H54 (cell line): Measurements from ENCODE around the gene CCSER1.
A peak's percentile ranks its signal among the peaks of the same experiment; 100 is the strongest.
"Not testable (repeated sequence)": the region's sequence is repeated elsewhere in the genome, so short reads cannot be mapped to it uniquely, and the experiment has no call there.

Source experiments
- DNase-seq: peaks from one replicate; pipeline ENCODE4 v3.0.0; 2011; ENCODE audit warnings: low spot score, mixed read lengths; ENCODE audit not compliant: insufficient read length
- FAIRE-seq: peaks from 3 replicates; lab custom pipeline; 2011; peaks lifted over from hg19 to GRCh38; lab: Jason Lieb, UNC
- POLR2A ChIP-seq: IDR thresholded peaks from 2 replicates; pipeline ENCODE4 v1.6.1; 2011; ENCODE audit warnings: low read depth, mild to moderate bottlenecking, low read length

Gene CCSER1

DNA sequence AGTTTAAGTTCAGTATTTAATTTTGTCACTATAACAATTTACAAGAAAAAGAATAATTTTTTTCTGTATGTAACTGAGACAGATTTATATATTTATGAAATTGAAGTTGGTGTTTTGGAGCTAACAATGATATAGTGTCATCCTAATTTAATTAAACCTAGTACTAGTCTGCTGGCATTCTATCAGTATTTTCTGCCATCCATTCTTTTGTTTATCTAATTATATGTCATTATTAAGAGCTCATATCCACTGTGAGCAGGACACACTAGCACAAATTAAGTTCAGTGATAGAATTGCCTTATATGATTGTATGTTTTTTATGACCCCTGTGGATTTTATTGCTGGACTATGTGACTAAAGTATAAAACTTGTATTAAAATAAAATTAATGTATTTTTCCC, 996.5 kb downstream of the CCSER1 start:
- DNase-seq (no peak), FAIRE-seq (no peak)
- no peak for TF ChIP-seq POLR2A

GRCh38 chr4:91127192-91127591, 1000.0 kb downstream of the CCSER1 start:
- FAIRE-seq (no peak), DNase-seq (no peak)
- no peak for TF ChIP-seq POLR2A

DNA sequence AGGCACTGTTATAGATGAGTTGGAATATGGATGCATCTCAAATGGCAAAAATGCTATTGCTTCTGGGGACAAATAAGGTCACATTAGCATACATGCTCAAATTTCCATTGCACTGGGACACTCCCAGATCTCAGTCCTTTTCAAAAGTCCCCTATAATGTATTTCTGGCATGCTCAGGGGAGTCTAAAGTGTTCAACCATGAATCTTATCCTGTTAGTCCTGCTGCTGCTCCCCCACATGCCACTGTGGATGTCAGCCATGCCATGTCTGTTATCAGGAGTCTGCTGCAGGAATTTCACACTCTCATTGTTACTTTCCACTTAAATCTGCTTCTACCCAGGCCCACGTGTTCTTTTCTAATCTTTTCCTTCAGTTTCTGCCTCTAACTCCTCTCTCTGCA, 1000.6 kb downstream of the CCSER1 start:
- FAIRE-seq (no peak), DNase-seq (no peak)
- TF ChIP-seq POLR2A: no peak

GRCh38 chr4:91128519-91128918, 1001.3 kb downstream of the CCSER1 start:
- TF ChIP-seq POLR2A: no peak
- no peak for FAIRE-seq
- no peak for DNase-seq

DNA sequence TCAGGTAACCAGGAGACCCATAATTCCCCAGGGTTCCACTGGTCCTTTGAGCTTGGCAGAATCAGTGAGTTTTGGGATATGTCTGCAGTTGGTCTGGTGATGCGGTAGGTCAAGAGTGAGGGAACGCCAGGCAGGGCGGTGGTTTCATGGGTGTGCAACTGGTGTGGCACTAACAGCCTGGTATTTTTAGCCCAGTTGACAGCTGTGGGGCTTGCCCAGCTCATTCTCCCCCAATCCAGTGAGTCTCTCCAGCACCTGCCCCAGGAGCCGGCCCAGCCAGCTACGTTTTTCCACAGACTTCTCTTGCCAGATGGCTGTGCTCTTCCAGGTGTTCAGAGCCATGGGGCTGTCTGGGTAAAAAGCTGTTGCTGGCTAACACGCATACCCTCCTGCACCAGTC, 1019.9 kb downstream of the CCSER1 start:
- no peak for DNase-seq
- no peak for FAIRE-seq
- no peak for TF ChIP-seq POLR2A

DNA sequence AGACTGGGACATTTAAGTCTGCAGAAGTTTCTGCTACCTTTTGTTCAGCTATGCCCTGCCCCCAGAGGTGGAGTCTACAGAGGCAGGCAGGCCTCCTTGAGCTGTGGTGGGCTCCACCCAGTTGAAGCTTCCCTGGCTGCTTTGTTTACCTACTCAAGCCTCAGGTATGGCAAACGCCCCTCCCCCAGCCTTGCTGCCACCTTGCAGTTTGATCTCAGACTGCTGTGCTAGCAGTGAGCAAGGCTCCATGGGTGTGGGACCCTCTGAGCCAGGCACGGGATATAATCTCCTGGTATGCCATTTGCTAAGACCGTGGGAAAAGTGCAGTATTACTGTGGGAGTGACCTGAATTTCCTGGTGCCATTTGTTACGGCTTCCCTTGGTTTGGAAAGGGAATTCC, 1026.8 kb downstream of the CCSER1 start:
- DNase-seq, FAIRE-seq: not testable (repeated sequence)

DNA sequence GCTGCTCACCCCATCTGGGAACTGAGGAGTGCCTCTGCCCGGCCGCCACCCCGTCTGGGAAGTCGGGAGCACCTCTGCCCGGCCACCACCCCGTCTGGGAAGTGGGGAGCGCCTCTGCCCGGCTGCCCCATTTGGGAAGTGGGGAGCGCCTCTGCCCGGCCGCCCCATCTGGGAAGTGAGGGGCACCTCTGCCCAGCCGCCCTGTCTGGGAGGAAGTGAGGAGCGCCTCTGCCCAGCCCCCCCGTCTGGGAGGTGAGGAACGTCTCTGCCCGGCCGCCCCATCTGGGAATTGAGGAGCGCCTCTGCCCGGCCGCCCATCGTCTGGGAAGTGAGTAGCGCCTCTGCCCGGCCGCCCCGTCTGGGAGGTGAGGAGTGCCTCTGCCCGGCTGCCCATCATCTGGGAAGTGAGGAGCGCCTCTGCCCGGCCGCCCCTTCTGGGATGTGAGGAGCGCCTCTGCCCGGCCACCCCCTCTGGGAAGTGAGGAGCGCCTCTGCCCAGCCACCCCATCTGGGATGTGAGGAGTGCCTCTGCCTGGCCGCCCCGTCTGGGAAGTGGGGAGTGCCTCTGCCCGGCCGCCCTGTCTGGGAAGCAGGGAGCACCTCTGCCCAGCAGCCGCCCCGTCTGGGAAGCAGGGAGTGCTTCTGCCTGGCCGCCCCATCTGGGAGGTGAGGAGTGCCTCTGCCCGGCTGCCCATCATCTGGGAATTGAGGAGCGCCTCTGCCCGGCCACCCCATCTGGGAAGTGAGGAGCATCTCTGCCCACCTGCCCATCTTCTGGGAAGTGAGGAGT, 1040.9 kb downstream of the CCSER1 start:
- FAIRE-seq, DNase-seq: not testable (repeated sequence)

GRCh38 chr4:91170768-91171167, 1043.6 kb downstream of the CCSER1 start:
- FAIRE-seq (no peak), DNase-seq (no peak)
- no peak for TF ChIP-seq POLR2A

DNA sequence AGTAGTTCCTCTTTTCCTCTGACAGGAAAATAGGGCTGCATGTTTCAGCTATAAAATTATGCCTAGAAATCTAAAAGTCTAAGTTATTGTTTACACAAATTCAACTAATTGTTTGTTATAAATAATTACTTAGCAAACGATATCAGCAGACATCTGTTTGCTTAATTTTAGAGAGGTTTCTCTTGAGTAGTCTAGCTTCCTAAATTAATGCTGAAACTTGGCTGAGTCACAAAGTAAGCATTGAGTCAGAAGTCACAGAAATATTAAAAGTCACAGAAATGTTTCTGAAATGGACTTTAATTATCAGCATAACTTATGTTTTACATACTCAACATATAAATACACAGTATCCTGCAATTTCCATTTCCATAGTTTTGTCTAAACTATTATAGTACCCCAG, 1044.0 kb downstream of the CCSER1 start:
- FAIRE-seq (no peak), DNase-seq (no peak)
- no peak for TF ChIP-seq POLR2A

DNA sequence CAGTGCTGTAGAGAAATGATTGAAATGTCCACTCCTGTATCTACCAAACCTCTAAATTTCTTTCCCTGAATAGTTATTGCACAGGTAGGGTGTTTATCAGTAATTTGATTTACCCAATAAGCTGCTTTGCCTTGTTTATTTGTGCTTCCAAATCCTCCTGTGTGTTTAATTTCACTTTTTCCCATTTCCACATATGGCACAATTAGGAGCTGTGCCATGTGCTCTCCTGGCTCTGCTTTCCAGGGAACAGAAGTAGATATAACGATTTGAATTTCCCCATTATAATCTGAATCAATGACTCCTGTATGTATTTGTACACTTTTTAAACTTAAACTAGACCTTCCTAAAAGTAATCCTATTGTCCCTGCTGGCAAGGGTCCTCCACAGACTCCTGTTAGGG, 1057.9 kb downstream of the CCSER1 start:
- not testable (repeated sequence) for DNase-seq

DNA sequence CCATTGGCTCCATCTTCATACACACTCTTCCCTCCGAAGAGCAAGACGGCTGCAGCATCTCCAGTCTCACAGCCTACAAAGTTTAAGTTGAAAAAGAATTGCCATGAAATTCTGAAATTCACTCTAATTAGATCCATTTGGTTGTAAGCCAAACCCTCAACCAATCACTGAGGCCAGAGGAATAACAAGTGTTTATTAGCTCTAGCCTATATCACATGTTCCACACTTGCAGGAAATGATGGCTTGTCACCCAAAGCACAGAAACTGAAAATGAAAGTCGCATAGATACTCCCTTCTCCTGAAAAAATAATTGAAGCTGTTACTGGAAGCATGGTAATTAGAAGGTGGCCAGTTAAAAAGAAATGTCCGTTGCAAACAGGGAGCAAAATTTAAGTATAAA, 1071.8 kb downstream of the CCSER1 start:
- peak; percentile 65 for FAIRE-seq
- peak; percentile 3 for DNase-seq
- no peak for TF ChIP-seq POLR2A

More for the DNA sequence above, 1057.9 kb downstream of the CCSER1 start:
- not testable (repeated sequence) for FAIRE-seq

DNA sequence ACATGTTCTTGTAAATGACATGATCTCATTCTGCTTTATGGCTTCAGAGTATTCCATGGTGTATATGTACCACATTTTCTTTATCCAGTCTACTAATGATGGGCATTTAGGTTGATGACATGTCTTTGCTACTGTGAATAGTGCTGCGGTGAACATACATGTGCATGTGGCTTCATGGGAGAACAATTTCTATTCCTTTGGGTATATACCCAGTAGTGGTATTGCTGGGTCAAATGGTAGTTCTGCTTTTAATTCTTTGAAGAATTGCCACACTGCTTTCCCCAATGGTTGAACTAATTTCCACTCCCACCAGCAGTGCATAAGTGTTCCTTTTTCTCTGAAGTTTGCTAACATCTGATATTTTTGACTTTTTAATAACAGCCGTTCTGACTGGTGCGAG, 1080.3 kb downstream of the CCSER1 start:
- FAIRE-seq (no peak), DNase-seq (no peak)
- TF ChIP-seq POLR2A: no peak

GRCh38 chr4:91212211-91212610, 1085.0 kb downstream of the CCSER1 start:
- TF ChIP-seq POLR2A: no peak
- DNase-seq (no peak), FAIRE-seq (no peak)

GRCh38 chr4:91217831-91218403, 1090.7 kb downstream of the CCSER1 start:
- not testable (repeated sequence) for FAIRE-seq, DNase-seq

DNA sequence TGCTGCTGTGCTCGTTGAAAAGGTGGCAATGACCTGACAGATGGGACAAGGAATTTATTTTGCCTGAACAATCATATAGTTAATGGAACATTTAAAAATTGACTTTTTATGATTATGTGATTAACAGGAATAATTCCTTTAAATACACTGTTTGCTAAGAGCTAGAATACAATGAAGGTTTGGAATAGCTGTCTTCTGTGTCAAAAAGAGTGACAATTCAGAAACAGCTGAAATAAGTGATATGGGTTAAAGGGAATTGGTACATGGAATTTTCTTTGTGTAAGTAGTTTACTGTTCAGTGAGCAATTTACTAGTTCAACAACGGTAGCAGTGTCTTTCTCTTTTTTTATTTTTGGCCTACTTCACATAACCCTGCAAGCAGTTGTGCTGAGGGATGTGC, 1093.1 kb downstream of the CCSER1 start:
- no peak for TF ChIP-seq POLR2A
- FAIRE-seq: no peak
- DNase-seq: no peak
